NCI-H2107 treated with DMSO at 0.1 percent for 48 hours (cell line): Measurements from ENCODE around the gene STARD10.
A peak's percentile ranks its signal among the peaks of the same experiment; 100 is the strongest.

ENCODE experiments used
- DNase-seq: peaks from one replicate; lab custom pipeline; 2025; ENCODE audit not compliant: unreplicated experiment; lab: John Stamatoyannopoulos, UW

STARD10 gene

GRCh38 chr11:72727521-72727920, 66.3 kb downstream of the STARD10 start:
- DNase-seq = no peak

- DNase-seq = no peak
These were observed 67.3 kb downstream of the STARD10 start for GRCh38 chr11:72726266-72727220.

- DNase-seq = no peak
These were observed 68.2 kb downstream of the STARD10 start for GRCh38 chr11:72725724-72726028.

DNA sequence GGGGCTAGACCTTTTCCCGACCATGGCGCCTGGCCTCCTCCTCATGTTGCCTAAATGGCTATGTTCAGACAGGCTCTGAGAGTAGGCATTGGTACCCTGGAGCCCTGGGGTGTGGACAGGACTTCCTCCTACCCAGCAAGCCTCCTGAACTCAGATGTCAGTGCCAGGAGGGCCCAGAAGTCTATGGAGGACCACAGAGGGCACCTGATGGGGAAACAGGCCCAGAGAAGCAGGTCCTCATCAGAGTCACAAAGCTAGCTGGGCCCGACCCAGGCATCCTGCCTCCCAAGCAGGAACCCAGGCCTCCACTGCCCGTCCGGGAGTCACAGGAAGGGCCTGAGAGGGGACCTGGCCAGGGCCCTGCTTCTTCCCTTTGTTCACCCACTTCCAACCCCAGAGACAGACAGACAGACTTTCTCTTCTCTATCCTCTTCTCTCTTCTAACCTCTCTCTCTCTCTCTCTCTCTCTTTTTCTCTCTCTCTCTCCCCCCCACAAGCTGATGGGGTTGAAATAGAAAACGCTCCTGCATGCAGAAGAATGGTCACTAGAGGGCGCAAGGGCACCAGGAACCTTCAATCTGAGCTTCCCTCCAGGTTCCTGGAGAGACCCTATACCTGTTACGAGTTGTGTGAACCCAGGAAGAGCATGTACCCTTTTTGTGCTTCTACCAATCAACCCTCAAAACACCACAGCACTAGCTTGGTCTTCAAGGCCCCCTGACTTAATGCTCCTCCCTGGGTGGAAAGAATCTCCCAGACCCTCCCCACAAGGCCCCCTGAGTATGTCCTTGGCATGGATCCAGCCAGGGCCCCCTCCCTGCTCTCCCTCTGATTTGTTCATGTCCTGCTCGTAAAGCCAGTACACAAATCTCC, 68.8 kb downstream of the STARD10 start:
- peak; percentile 87 for DNase-seq

- DNase-seq = no peak
These were observed 69.8 kb downstream of the STARD10 start for GRCh38 chr11:72724021-72724551.

- no peak for DNase-seq
These were observed 70.3 kb downstream of the STARD10 start for GRCh38 chr11:72723508-72723907.

GRCh38 chr11:72722050-72722748, 71.6 kb downstream of the STARD10 start:
- DNase-seq = peak; percentile 88

GRCh38 chr11:72721689-72722049, 72.2 kb downstream of the STARD10 start:
- peak; percentile 7 for DNase-seq

GRCh38 chr11:72721276-72721675, 72.6 kb downstream of the STARD10 start:
- no peak for DNase-seq

- no peak for DNase-seq
These were observed 73.1 kb downstream of the STARD10 start for GRCh38 chr11:72720784-72721183.

- no peak for DNase-seq
These were observed 73.8 kb downstream of the STARD10 start for GRCh38 chr11:72720047-72720446.

- no peak for DNase-seq
These were observed 74.3 kb downstream of the STARD10 start for GRCh38 chr11:72719551-72719950.

DNA sequence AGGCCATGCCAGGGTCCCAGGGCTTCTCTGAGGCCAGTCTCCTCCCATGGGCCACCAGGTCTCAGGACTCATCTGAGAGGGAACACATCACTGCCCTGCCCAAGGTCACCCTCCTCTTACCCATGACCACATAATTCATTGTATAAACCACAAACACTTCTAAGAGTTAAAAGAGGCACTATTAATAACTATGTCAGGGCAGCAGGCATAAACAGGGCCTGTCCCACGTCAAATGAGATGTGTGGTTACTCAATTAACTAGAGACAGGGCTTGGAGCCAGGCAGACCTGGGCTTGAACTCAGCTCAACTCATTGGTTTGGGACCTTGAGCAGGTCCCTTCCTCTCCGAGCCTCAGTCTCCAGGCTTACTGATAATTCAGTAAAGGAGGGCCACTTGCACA, 74.7 kb downstream of the STARD10 start:
- no peak for DNase-seq

DNA sequence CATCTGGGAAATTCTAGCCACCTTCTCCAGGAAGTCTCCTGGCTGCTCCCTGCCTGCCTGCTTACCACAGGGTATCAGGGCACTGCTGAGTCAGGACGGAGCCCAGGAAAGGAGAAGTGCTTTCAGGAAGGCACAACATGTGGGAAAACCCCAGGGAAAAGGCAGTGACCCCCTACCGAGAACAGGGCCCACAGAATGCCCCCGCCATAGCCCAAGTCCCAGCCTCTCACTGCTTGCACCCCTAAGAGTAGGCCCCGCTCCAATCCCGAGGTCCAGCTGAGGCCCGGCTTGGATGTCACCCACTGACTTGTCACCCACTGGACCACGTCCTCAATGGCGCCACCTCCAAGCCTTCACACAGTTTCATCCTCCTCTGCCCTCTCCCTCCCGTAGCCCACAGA, 75.7 kb downstream of the STARD10 start:
- no peak for DNase-seq

- no peak for DNase-seq
These were observed 76.9 kb downstream of the STARD10 start for GRCh38 chr11:72716788-72717435.

GRCh38 chr11:72716290-72716689, 77.6 kb downstream of the STARD10 start:
- peak; percentile 43 for DNase-seq

GRCh38 chr11:72712841-72713240, 81.0 kb downstream of the STARD10 start:
- DNase-seq = no peak

DNA sequence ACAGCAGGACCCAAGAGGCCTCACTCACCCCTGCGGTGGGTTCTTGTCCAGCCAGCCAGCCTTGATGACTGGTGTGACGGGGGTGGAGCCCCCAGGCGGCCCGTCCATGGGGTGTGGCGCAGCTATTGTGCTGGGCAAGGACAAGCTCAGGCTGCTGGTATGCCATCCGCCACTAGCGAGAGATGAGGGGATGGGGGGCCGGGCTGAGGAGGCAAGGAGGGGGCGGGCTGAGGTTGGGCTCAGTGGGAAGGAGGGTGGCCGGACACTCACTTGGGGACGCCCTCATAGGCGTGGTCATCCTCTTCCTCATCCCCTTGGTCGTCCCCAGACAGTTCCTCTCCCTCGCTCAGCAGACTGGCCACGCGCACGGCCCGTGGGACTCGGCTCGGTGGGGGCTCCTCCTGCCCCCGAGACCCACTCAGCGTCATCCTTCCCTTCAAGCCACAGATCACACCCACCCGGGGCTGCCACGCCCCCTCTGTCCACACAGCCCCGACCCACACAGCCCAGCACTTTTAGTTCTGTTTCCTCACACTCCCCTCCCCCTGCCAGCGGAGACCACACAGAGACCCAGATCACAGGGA, 81.6 kb downstream of the STARD10 start:
- no peak for DNase-seq

- DNase-seq = no peak
These were observed 82.7 kb downstream of the STARD10 start for GRCh38 chr11:72711141-72711540.

DNA sequence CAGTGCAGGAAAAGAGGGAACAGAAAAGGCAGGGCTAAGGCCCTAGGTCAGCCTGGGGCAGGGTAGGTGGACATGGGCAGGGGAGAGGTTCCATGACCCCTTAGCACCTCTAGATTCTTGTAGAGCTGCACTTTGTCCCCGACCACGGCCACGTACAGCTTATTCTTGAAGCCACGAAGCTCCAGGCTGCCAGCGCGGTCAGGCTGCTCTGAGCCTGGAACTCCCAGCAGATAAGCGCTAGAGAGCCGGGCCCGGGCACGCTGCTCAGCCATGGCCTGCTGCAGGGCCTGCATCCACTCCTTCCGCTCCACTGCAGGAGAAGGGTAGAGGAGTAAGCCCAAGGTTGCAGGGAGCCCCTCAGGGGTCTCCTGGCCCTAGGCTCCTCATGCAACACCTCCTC, 83.6 kb downstream of the STARD10 start:
- DNase-seq = no peak
